ENCODE results near the gene AKR1D1. TPM values are rescaled to one million over a fixed set of nuclear protein-coding genes. Genes with fewer than 3 reads are reported as not detected.
"Not testable (repeated sequence)": the region's sequence is repeated elsewhere in the genome, so short reads cannot be mapped to it uniquely, and the experiment has no call there.

AKR1D1 gene
- total RNA-seq, 1 experiment from 2014 or later, result 0.10 TPM

GRCh38 chr7:138075350-138075749 lies 909 bp upstream of the AKR1D1 start:
- Histone ChIP-seq H3K4me1 (ENCODE audit: control insufficient read depth in 1 of 2, insufficient read depth in 2 of 2, low read length in 2 of 2) (no peaks in the 10 kb centered on the region), H3K4me3 (replicated peaks in 1 of 2; ENCODE audit: low read depth in 1 of 2, low read length in 2 of 2) (no peak overlapping the region), H3K9me2 (ENCODE audit: insufficient read depth) (no peaks in the 10 kb centered on the region), H3K27me3 (ENCODE audit: insufficient read depth, low read length) (no peaks in the 10 kb centered on the region), H3K9ac (ENCODE audit: low read length) (no peak overlapping the region), H3K79me2 (ENCODE audit: insufficient read depth, low read length) (no peaks in the 10 kb centered on the region), H3K9me3 (ENCODE audit: control insufficient read depth in 1 of 2, insufficient read depth in 1 of 2, low read depth in 1 of 2, low read length in 2 of 2) (no peaks in the 10 kb centered on the region; a peak in 1 of 4 replicates), H3K27ac (ENCODE audit: low read depth, low read length) (no peak overlapping the region), H2AFZ (ENCODE audit: low read depth, low read length, poor library complexity, severe bottlenecking) (no peak overlapping the region), H3K36me3 (ENCODE audit: control insufficient read depth in 1 of 2, insufficient read depth in 2 of 2, low read length in 2 of 2) (no peaks in the 10 kb centered on the region), H3K4me2 (ENCODE audit: low read length) (no peak overlapping the region), H4K20me1 (ENCODE audit: insufficient read depth) (no peaks in the 10 kb centered on the region)
- no peak for ATAC-seq
- CTCF ChIA-PET, result no interaction called here
- POLR2A ChIA-PET, result no interaction called here
- DNase-seq (ENCODE audit: low read depth, low spot score), result no peak
- RAD21 ChIA-PET (ENCODE audit: low non-redundant PET in 1 of 2, low total read pairs in 2 of 2, uncharacterized antibody in 2 of 2, unreplicated experiment in 2 of 2), result no interaction called here
- no TSS peak for BruUV-seq (replicated peaks)
- intact Hi-C loops (cut with micrococcal nuclease), result no loop called here
- no peak for TF ChIP-seq SRF (IDR thresholded peaks at IDR 0.05; ENCODE audit: low read depth)
- TF ChIP-seq EZH2phosphoT487 (IDR thresholded peaks at IDR 0.05; ENCODE audit: borderline replicate concordance), result no peak
- no peak for TF ChIP-seq ELF1 (IDR thresholded peaks at IDR 0.05; ENCODE audit: borderline replicate concordance, low read depth)
- no peak for TF ChIP-seq ZFX (IDR thresholded peaks at IDR 0.05)
- no peak for TF ChIP-seq MAX (IDR thresholded peaks at IDR 0.05)
- TF ChIP-seq SIN3A (IDR thresholded peaks at IDR 0.05; ENCODE audit: low read depth), result no peak
- TF ChIP-seq ZNF274 (IDR thresholded peaks at IDR 0.05; ENCODE audit: low read depth, low read length), result no peak
- no peak for TF ChIP-seq ATF3 (IDR thresholded peaks at IDR 0.05)
- TF ChIP-seq CTCF (IDR thresholded peaks at IDR 0.05 in 2 of 3, conservative IDR thresholded peaks at IDR 0.05 in 1 of 3; ENCODE audit: borderline replicate concordance in 1 of 3, insufficient read depth in 1 of 3, low read depth in 2 of 3, low read length in 2 of 3), result no peak
- no peak for TF ChIP-seq YY1 (IDR thresholded peaks at IDR 0.05; ENCODE audit: extremely low read depth, insufficient replicate concordance, low read depth, low read length)
- TF ChIP-seq CBX3 (IDR thresholded peaks at IDR 0.05; ENCODE audit: low read depth), result no peak
- TF ChIP-seq EGR1 (IDR thresholded peaks at IDR 0.05; ENCODE audit: low read depth), result no peak
- no peak for TF ChIP-seq SP1 (IDR thresholded peaks at IDR 0.05; ENCODE audit: low read depth)
- no peak for TF ChIP-seq POLR2A (IDR thresholded peaks at IDR 0.05; ENCODE audit: borderline replicate concordance, extremely low read depth, insufficient read depth, insufficient read length)
- no peak for TF ChIP-seq RAD21 (IDR thresholded peaks at IDR 0.05; ENCODE audit: low read depth)

- BruUV-seq (replicated peaks); POLR2A ChIA-PET; H3K27me3 ChIP-seq (ENCODE audit: insufficient read depth, low read length); H3K4me2 ChIP-seq (ENCODE audit: low read length); ATAC-seq; H3K4me3 ChIP-seq (replicated peaks in 1 of 2; ENCODE audit: low read depth in 1 of 2, low read length in 2 of 2); H3K27ac ChIP-seq (ENCODE audit: low read depth, low read length); intact Hi-C loops (cut with micrococcal nuclease); RAD21 ChIA-PET (ENCODE audit: low non-redundant PET in 1 of 2, low total read pairs in 2 of 2, uncharacterized antibody in 2 of 2, unreplicated experiment in 2 of 2); DNase-seq (ENCODE audit: low read depth, low spot score); H3K9ac ChIP-seq (ENCODE audit: low read length); H3K36me3 ChIP-seq (ENCODE audit: control insufficient read depth in 1 of 2, insufficient read depth in 2 of 2, low read length in 2 of 2); H4K20me1 ChIP-seq (ENCODE audit: insufficient read depth); H3K9me3 ChIP-seq (ENCODE audit: control insufficient read depth in 1 of 2, insufficient read depth in 1 of 2, low read depth in 1 of 2, low read length in 2 of 2); H3K4me1 ChIP-seq (ENCODE audit: control insufficient read depth in 1 of 2, insufficient read depth in 2 of 2, low read length in 2 of 2); H3K9me2 ChIP-seq (ENCODE audit: insufficient read depth); H2AFZ ChIP-seq (ENCODE audit: low read depth, low read length, poor library complexity, severe bottlenecking); H3K79me2 ChIP-seq (ENCODE audit: insufficient read depth, low read length); CTCF ChIA-PET: not testable (repeated sequence)
Observed at GRCh38 chr7:138075786-138076185, 473 bp upstream of the AKR1D1 start.
